ENCODE measurements around the gene UPK1B.

Gene UPK1B

GRCh38 chr3:119206611-119207511 is 33.5 kb downstream of the UPK1B start:
- Histone ChIP-seq H3K4me3 (no peak overlapping the region), H3K36me3 (ENCODE audit: insufficient read depth, low read length) (no peaks in the 10 kb centered on the region), H3K27ac (no peak overlapping the region), H3K9ac (ENCODE audit: insufficient read length) (no peak overlapping the region), H3K9me3 (ENCODE audit: low read depth, low read length) (no peaks in the 10 kb centered on the region)
- no peak for DNase-seq (ENCODE audit: low read depth, low spot score)
- TF ChIP-seq FOXP2 (optimal IDR thresholded peaks at IDR 0.05; ENCODE audit: control extremely low read depth, extremely low read length, insufficient read depth) (no peak), POLR2AphosphoS5 (IDR thresholded peaks at IDR 0.05; ENCODE audit: borderline replicate concordance, low read depth, low read length) (no peak), EZH2 (IDR thresholded peaks at IDR 0.05) (no peak)

- Histone ChIP-seq H3K9me3 (ENCODE audit: low read depth, low read length) (no peaks in the 10 kb centered on the region), H3K36me3 (ENCODE audit: insufficient read depth, low read length) (0 out of 2 replicates have a peak, but pooled peaks cover 5% of the 10 kb centered on the region), H3K4me3 (no peak overlapping the region), H3K9ac (ENCODE audit: insufficient read length) (no peak overlapping the region), H3K27ac (no peak overlapping the region)
- no peak for DNase-seq (ENCODE audit: low read depth, low spot score)
- no peak for TF ChIP-seq POLR2AphosphoS5 (IDR thresholded peaks at IDR 0.05; ENCODE audit: borderline replicate concordance, low read depth, low read length)
- no peak for TF ChIP-seq EZH2 (IDR thresholded peaks at IDR 0.05)
- no peak for TF ChIP-seq FOXP2 (optimal IDR thresholded peaks at IDR 0.05; ENCODE audit: control extremely low read depth, extremely low read length, insufficient read depth)
These were observed 34.1 kb downstream of the UPK1B start for GRCh38 chr3:119207512-119207875.

GRCh38 chr3:119211193-119211592 is 37.8 kb downstream of the UPK1B start:
- Histone ChIP-seq H3K9me3 (ENCODE audit: low read depth, low read length) (no peaks in the 10 kb centered on the region), H3K4me3 (no peak overlapping the region), H3K27ac (no peak overlapping the region), H3K9ac (ENCODE audit: insufficient read length) (no peak overlapping the region), H3K36me3 (ENCODE audit: insufficient read depth, low read length) (peaks cover 10% of the 10 kb centered on the region; the same call in 1 of the 2 replicates)
- TF ChIP-seq FOXP2 (optimal IDR thresholded peaks at IDR 0.05; ENCODE audit: control extremely low read depth, extremely low read length, insufficient read depth) (no peak), POLR2AphosphoS5 (IDR thresholded peaks at IDR 0.05; ENCODE audit: borderline replicate concordance, low read depth, low read length) (no peak), EZH2 (IDR thresholded peaks at IDR 0.05) (no peak)
- no peak for DNase-seq (ENCODE audit: low read depth, low spot score)

GRCh38 chr3:119211803-119212202 is 38.4 kb downstream of the UPK1B start:
- no peak overlapping the region for H3K4me3 ChIP-seq
- no peak overlapping the region for H3K27ac ChIP-seq
- TF ChIP-seq POLR2AphosphoS5 (IDR thresholded peaks at IDR 0.05; ENCODE audit: borderline replicate concordance, low read depth, low read length) (no peak), FOXP2 (optimal IDR thresholded peaks at IDR 0.05; ENCODE audit: control extremely low read depth, extremely low read length, insufficient read depth) (no peak), EZH2 (IDR thresholded peaks at IDR 0.05) (no peak)
- peaks cover 10% of the 10 kb centered on the region; the same call in 1 of the 2 replicates for H3K36me3 ChIP-seq (ENCODE audit: insufficient read depth, low read length)
- no peak for DNase-seq (ENCODE audit: low read depth, low spot score)
- H3K9me3 ChIP-seq (ENCODE audit: low read depth, low read length): no peaks in the 10 kb centered on the region
- no peak overlapping the region for H3K9ac ChIP-seq (ENCODE audit: insufficient read length)

- peaks cover 5% of the 10 kb centered on the region; the same call in 1 of the 2 replicates for H3K36me3 ChIP-seq (ENCODE audit: insufficient read depth, low read length)
- DNase-seq (ENCODE audit: low read depth, low spot score): no peak
These were observed 45.7 kb downstream of the UPK1B start for GRCh38 chr3:119219069-119219468.

GRCh38 chr3:119220198-119220597 is 46.8 kb downstream of the UPK1B start:
- Histone ChIP-seq H3K36me3 (ENCODE audit: insufficient read depth, low read length) (peaks cover 5% of the 10 kb centered on the region; the same call in 1 of the 2 replicates), H3K27ac (no peak overlapping the region), H3K9ac (ENCODE audit: insufficient read length) (no peak overlapping the region), H3K4me3 (no peak overlapping the region), H3K9me3 (ENCODE audit: low read depth, low read length) (no peaks in the 10 kb centered on the region)
- no peak for DNase-seq (ENCODE audit: low read depth, low spot score)
- TF ChIP-seq EZH2 (IDR thresholded peaks at IDR 0.05) (no peak), POLR2AphosphoS5 (IDR thresholded peaks at IDR 0.05; ENCODE audit: borderline replicate concordance, low read depth, low read length) (no peak), FOXP2 (optimal IDR thresholded peaks at IDR 0.05; ENCODE audit: control extremely low read depth, extremely low read length, insufficient read depth) (no peak)

More at GRCh38 chr3:119219069-119219468, 45.7 kb downstream of the UPK1B start:
- H3K9ac ChIP-seq (ENCODE audit: insufficient read length): no peak overlapping the region
- H3K9me3 ChIP-seq (ENCODE audit: low read depth, low read length): no peaks in the 10 kb centered on the region
- no peak overlapping the region for H3K4me3 ChIP-seq
- H3K27ac ChIP-seq: no peak overlapping the region
- TF ChIP-seq FOXP2 (optimal IDR thresholded peaks at IDR 0.05; ENCODE audit: control extremely low read depth, extremely low read length, insufficient read depth) (no peak), EZH2 (IDR thresholded peaks at IDR 0.05) (no peak), POLR2AphosphoS5 (IDR thresholded peaks at IDR 0.05; ENCODE audit: borderline replicate concordance, low read depth, low read length) (no peak)

- no peak for DNase-seq (ENCODE audit: low read depth, low spot score)
- Histone ChIP-seq H3K27ac (no peak overlapping the region), H3K9me3 (ENCODE audit: low read depth, low read length) (no peaks in the 10 kb centered on the region), H3K9ac (ENCODE audit: insufficient read length) (no peak overlapping the region), H3K36me3 (ENCODE audit: insufficient read depth, low read length) (peaks cover under 1% of the 10 kb centered on the region; the same call in 1 of the 2 replicates), H3K4me3 (no peak overlapping the region)
- TF ChIP-seq FOXP2 (optimal IDR thresholded peaks at IDR 0.05; ENCODE audit: control extremely low read depth, extremely low read length, insufficient read depth): no peak
- no peak for TF ChIP-seq EZH2 (IDR thresholded peaks at IDR 0.05)
- TF ChIP-seq POLR2AphosphoS5 (IDR thresholded peaks at IDR 0.05; ENCODE audit: borderline replicate concordance, low read depth, low read length): no peak
These were observed 47.7 kb downstream of the UPK1B start for GRCh38 chr3:119220970-119221667.

- Histone ChIP-seq H3K4me3 (no peak overlapping the region), H3K36me3 (ENCODE audit: insufficient read depth, low read length) (no peaks in the 10 kb centered on the region; the same call in 1 of the 2 replicates), H3K9ac (ENCODE audit: insufficient read length) (no peak overlapping the region), H3K27ac (no peak overlapping the region), H3K9me3 (ENCODE audit: low read depth, low read length) (no peaks in the 10 kb centered on the region)
- no peak for TF ChIP-seq POLR2AphosphoS5 (IDR thresholded peaks at IDR 0.05; ENCODE audit: borderline replicate concordance, low read depth, low read length)
- no peak for TF ChIP-seq FOXP2 (optimal IDR thresholded peaks at IDR 0.05; ENCODE audit: control extremely low read depth, extremely low read length, insufficient read depth)
- no peak for TF ChIP-seq EZH2 (IDR thresholded peaks at IDR 0.05)
- DNase-seq (ENCODE audit: low read depth, low spot score): no peak
These were observed 48.5 kb downstream of the UPK1B start for GRCh38 chr3:119221779-119222320.
